ENCODE data around the gene PDE8B.

- TF ChIP-seq EZH2 (IDR thresholded peaks at IDR 0.05; ENCODE audit: low read length) (no peak), CTCF (optimal IDR thresholded peaks at IDR 0.05 in 1 of 3, IDR thresholded peaks at IDR 0.05 in 1 of 3, conservative IDR thresholded peaks at IDR 0.05 in 1 of 3; ENCODE audit: extremely low read depth in 1 of 3, insufficient read depth in 2 of 3, low read length in 3 of 3) (no peak)
These were observed 100.2 kb downstream of the PDE8B start for GRCh38 chr5:77310494-77311213.

All from keratinocyte (primary cell).